Prostate gland (tissue), 2 donors: Measurements from ENCODE around the gene CILP2. TPM values are rescaled to one million over a fixed set of nuclear protein-coding genes. Genes with fewer than 3 reads are reported as not detected.

ENCODE experiments used
- DNase-seq: peaks from one replicate; pipeline ENCODE4 v3.0.0-alpha.2; 2019; ENCODE audit warnings: low spot score
- H3K27ac ChIP-seq, 2 donors: fragments of 200-600 bp; sonication (generic); 2 replicates each; pipeline ENCODE4 v1.5.1; 2017 to 2019
- H3K27me3 ChIP-seq: fragments of 200-600 bp; sonication (generic); replicated peaks from 2 replicates; pipeline ENCODE4 v1.5.1; 2019; ENCODE audit not compliant: insufficient read depth
- H3K36me3 ChIP-seq, 2 donors: fragments of 200-600 bp; sonication (generic); 1 replicate in 1 of 2; 2 replicates in 1 of 2; pipeline versions ENCODE4 v1.5.1 to v1.8.1; 2017 to 2019
- H3K4me1 ChIP-seq: fragments of 200-600 bp; sonication (generic); replicated peaks from 2 replicates; pipeline ENCODE4 v1.5.1; 2019
- H3K4me3 ChIP-seq, 2 donors: fragments of 200-600 bp; sonication (generic); 2 replicates each; pipeline ENCODE4 v1.5.1; 2017 to 2019
- H3K9me3 ChIP-seq: fragments of 200-600 bp; sonication (generic); 2 replicates; pipeline ENCODE4 v1.5.1; 2017
- CTCF ChIP-seq, 4 experiments: fragments of 200-600 bp in 2 of 4; fragments of 450-650 bp in 2 of 4; sonication (generic) in 2 of 4; IDR thresholded peaks; 1 replicate in 3 of 4; 2 replicates in 1 of 4; pipeline ENCODE4 v1.5.1; 2016 to 2019; ENCODE audit warnings: antibody characterized with exemption in 4 of 4, mild to moderate bottlenecking in 2 of 4, moderate library complexity in 2 of 4
- POLR2A ChIP-seq: fragments of 450-650 bp; IDR thresholded peaks from one replicate; pipeline ENCODE4 v1.6.1; 2016; ENCODE audit warnings: antibody characterized with exemption, mild to moderate bottlenecking
- POLR2AphosphoS5 ChIP-seq: sonication (generic); formaldehyde crosslinking; IDR thresholded peaks from one replicate; pipeline ENCODE4 v1.6.1; 2017; ENCODE audit warnings: antibody characterized with exemption
- WGBS: methylation state at CpG from one replicate; pipeline ENCODE4 v1.1.5; 2018; 5-methylcytosine and 5-hydroxymethylcytosine counted together
- intact Hi-C: fragments of 100-400 bp; cut with DNase I; formaldehyde crosslinking; loops from one replicate; pipeline ENCODE4 v1.14.2; 2022
- total RNA-seq, 2 donors: library from RNA; depleted of rRNA; stranded (reverse); fragments of >200 nt; gene quantifications; one replicate each; pipeline ENCODE4 v1.1.0, GENCODE V29; 2016

Gene CILP2
- total RNA-seq, 2 donors from 2014 or later: 0.68 to 3.7 TPM

GRCh38 chr19:19523177-19523576, 14.9 kb upstream of the CILP2 start:
- 94% methylated on average over 3 of the region's 3 CpGs for WGBS
- no peaks in the 10 kb centered on the region for H3K27me3 ChIP-seq
- H3K4me1 ChIP-seq: no peaks in the 10 kb centered on the region
- TF ChIP-seq POLR2A (no peak), CTCF (IDR thresholded peaks at IDR 0.05) (no peak), POLR2AphosphoS5 (no peak)
- DNase-seq: no peak
- intact Hi-C loops: no loop called here
- H3K36me3 ChIP-seq: no peaks in the 10 kb centered on the region
- H3K4me3 ChIP-seq: no peak overlapping the region
- H3K27ac ChIP-seq: no peak overlapping the region
- H3K9me3 ChIP-seq: no peaks in the 10 kb centered on the region

GRCh38 chr19:19524053-19524452, 14.0 kb upstream of the CILP2 start:
- intact Hi-C loops: no loop called here
- Histone ChIP-seq H3K4me1 (no peaks in the 10 kb centered on the region), H3K36me3 (no peaks in the 10 kb centered on the region), H3K27ac (no peak overlapping the region), H3K27me3 (no peaks in the 10 kb centered on the region), H3K9me3 (no peaks in the 10 kb centered on the region), H3K4me3 (no peak overlapping the region)
- TF ChIP-seq CTCF (IDR thresholded peaks at IDR 0.05): no peak
- TF ChIP-seq POLR2A: no peak
- no peak for TF ChIP-seq POLR2AphosphoS5
- 80% methylated on average over 7 of the region's 7 CpGs for WGBS
- DNase-seq: no peak

- H3K27ac ChIP-seq: no peak overlapping the region
- no peak for TF ChIP-seq POLR2AphosphoS5
- H3K36me3 ChIP-seq: no peaks in the 10 kb centered on the region
- H3K27me3 ChIP-seq: no peaks in the 10 kb centered on the region
- WGBS: 80% methylated on average over 21 of the region's 23 CpGs
- no peak for DNase-seq
- H3K4me3 ChIP-seq: no peak overlapping the region
- no peaks in the 10 kb centered on the region for H3K9me3 ChIP-seq
- H3K4me1 ChIP-seq: no peaks in the 10 kb centered on the region
- intact Hi-C loops: no loop called here
Observed at GRCh38 chr19:19525611-19526380, 12.3 kb upstream of the CILP2 start.

GRCh38 chr19:19526581-19527370, 11.3 kb upstream of the CILP2 start:
- H3K4me3 ChIP-seq: no peak overlapping the region
- no peaks in the 10 kb centered on the region for H3K36me3 ChIP-seq
- WGBS: 81% methylated on average over 25 of the region's 28 CpGs
- no peak overlapping the region for H3K27ac ChIP-seq
- DNase-seq: no peak
- H3K4me1 ChIP-seq: no peaks in the 10 kb centered on the region
- no peaks in the 10 kb centered on the region for H3K27me3 ChIP-seq
- H3K9me3 ChIP-seq: no peaks in the 10 kb centered on the region
- no peak for TF ChIP-seq CTCF (IDR thresholded peaks at IDR 0.05)
- no peak for TF ChIP-seq POLR2A
- no peak for TF ChIP-seq POLR2AphosphoS5
- intact Hi-C loops: no loop called here

- H3K36me3 ChIP-seq: no peaks in the 10 kb centered on the region
- H3K4me3 ChIP-seq: no peak overlapping the region
- intact Hi-C loops: no loop called here
- TF ChIP-seq POLR2AphosphoS5 (no peak), POLR2A (no peak), CTCF (IDR thresholded peaks at IDR 0.05) (no peak)
- H3K27ac ChIP-seq: no peak overlapping the region
- no peak for DNase-seq
- no peaks in the 10 kb centered on the region for H3K27me3 ChIP-seq
- WGBS: 95% methylated on average over 8 of the region's 9 CpGs
- no peaks in the 10 kb centered on the region for H3K9me3 ChIP-seq
- H3K4me1 ChIP-seq: no peaks in the 10 kb centered on the region
Observed at GRCh38 chr19:19527371-19527656, 10.8 kb upstream of the CILP2 start.
